ENCODE results near the gene C1orf159. TPM values are rescaled to one million over a fixed set of nuclear protein-coding genes. Genes with fewer than 3 reads are reported as not detected.

Gene C1orf159
- polyA plus RNA-seq, 1 donor from 2014 or later: 31.5 TPM

DNA sequence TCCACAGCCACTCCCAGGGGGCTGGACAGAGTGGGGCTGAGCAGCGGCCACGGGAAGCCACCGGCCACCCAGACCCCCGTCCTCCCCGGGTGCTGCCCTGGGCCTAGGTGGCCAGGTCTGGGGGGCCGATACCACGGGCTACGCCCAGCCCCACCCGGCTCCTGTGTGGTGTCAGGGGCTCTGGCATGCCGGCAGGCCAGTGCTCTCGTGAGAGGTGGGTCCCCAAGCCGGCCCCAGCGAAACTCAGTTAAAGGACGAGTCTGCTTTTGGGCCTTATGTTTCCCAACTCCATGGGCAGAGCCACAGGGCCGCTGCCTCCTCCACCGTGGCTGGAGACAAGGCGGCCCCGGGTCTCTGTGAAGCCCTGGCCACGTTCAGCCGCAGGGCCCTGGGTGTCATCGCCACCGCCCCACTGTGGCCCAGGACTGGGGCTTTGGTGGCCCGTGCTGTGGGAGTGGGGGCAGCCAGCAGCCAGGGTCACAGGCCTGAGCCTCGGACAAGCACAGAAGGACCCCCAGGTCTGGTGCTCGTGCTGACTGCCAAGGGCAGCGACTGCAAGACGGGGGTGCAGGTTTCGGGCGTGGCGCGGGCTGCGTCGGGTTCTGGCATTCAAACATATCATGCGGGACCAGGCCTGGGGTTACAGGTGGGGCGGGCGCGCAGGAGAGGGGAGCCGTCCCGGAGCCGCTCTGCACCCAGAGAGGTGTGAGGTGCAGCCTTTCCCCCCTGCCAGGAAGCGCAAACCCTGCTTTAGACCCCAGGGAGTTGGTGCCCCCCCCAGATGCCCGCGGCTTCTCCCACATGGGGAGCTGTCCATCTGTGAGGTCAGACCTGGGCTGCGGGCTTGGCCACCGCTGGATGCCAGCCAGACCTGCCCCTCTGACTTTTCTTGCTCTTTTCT, 11.9 kb upstream of the C1orf159 start:
- H2AFZ ChIP-seq (ENCODE audit: low read depth, low read length): no peak overlapping the region
- no peaks in the 10 kb centered on the region for H3K79me2 ChIP-seq (replicated peaks; ENCODE audit: insufficient read depth, low read length)
- no peaks in the 10 kb centered on the region for H4K20me1 ChIP-seq (ENCODE audit: insufficient read depth)
- H3K9me3 ChIP-seq (ENCODE audit: low read length): no peaks in the 10 kb centered on the region
- no peak overlapping the region for H3K27ac ChIP-seq (ENCODE audit: low read length)
- no peak overlapping the region for H3K4me2 ChIP-seq (ENCODE audit: low read length)
- no peak overlapping the region for H3K4me3 ChIP-seq (ENCODE audit: low read length)
- no peaks in the 10 kb centered on the region for H3K9me2 ChIP-seq (ENCODE audit: insufficient read depth, low read length)
- no peaks in the 10 kb centered on the region for H3K36me3 ChIP-seq (ENCODE audit: insufficient read depth, low read length)
- TF ChIP-seq SMC3 (conservative IDR thresholded peaks at IDR 0.05; ENCODE audit: poor library complexity) (no peak), EZH2 (IDR thresholded peaks at IDR 0.05; ENCODE audit: borderline replicate concordance, insufficient read depth, low read length, poor library complexity, severe bottlenecking) (no peak), TAF1 (IDR thresholded peaks at IDR 0.05; ENCODE audit: low read depth) (no peak), RAD21 (conservative IDR thresholded peaks at IDR 0.05) (no peak), MXI1 (conservative IDR thresholded peaks at IDR 0.05; ENCODE audit: poor library complexity, severe bottlenecking) (no peak), POLR2AphosphoS5 (IDR thresholded peaks at IDR 0.05) (no peak), EP300 (conservative IDR thresholded peaks at IDR 0.05; ENCODE audit: poor library complexity, severe bottlenecking) (no peak)
- TF ChIP-seq, protein P1, sequence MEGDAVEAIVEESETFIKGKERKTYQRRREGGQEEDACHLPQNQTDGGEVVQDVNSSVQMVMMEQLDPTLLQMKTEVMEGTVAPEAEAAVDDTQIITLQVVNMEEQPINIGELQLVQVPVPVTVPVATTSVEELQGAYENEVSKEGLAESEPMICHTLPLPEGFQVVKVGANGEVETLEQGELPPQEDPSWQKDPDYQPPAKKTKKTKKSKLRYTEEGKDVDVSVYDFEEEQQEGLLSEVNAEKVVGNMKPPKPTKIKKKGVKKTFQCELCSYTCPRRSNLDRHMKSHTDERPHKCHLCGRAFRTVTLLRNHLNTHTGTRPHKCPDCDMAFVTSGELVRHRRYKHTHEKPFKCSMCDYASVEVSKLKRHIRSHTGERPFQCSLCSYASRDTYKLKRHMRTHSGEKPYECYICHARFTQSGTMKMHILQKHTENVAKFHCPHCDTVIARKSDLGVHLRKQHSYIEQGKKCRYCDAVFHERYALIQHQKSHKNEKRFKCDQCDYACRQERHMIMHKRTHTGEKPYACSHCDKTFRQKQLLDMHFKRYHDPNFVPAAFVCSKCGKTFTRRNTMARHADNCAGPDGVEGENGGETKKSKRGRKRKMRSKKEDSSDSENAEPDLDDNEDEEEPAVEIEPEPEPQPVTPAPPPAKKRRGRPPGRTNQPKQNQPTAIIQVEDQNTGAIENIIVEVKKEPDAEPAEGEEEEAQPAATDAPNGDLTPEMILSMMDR (IDR thresholded peaks at IDR 0.05; ENCODE audit: poor library complexity, severe bottlenecking): no peak
- TF ChIP-seq, protein P2, sequence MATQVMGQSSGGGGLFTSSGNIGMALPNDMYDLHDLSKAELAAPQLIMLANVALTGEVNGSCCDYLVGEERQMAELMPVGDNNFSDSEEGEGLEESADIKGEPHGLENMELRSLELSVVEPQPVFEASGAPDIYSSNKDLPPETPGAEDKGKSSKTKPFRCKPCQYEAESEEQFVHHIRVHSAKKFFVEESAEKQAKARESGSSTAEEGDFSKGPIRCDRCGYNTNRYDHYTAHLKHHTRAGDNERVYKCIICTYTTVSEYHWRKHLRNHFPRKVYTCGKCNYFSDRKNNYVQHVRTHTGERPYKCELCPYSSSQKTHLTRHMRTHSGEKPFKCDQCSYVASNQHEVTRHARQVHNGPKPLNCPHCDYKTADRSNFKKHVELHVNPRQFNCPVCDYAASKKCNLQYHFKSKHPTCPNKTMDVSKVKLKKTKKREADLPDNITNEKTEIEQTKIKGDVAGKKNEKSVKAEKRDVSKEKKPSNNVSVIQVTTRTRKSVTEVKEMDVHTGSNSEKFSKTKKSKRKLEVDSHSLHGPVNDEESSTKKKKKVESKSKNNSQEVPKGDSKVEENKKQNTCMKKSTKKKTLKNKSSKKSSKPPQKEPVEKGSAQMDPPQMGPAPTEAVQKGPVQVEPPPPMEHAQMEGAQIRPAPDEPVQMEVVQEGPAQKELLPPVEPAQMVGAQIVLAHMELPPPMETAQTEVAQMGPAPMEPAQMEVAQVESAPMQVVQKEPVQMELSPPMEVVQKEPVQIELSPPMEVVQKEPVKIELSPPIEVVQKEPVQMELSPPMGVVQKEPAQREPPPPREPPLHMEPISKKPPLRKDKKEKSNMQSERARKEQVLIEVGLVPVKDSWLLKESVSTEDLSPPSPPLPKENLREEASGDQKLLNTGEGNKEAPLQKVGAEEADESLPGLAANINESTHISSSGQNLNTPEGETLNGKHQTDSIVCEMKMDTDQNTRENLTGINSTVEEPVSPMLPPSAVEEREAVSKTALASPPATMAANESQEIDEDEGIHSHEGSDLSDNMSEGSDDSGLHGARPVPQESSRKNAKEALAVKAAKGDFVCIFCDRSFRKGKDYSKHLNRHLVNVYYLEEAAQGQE (IDR thresholded peaks at IDR 0.05; ENCODE audit: borderline replicate concordance): no peak
- no peaks in the 10 kb centered on the region for H3K27me3 ChIP-seq (ENCODE audit: insufficient read depth, low read depth, low read length)
- H3F3A ChIP-seq (ENCODE audit: insufficient read depth, low read length, poor library complexity, severe bottlenecking): no peaks in the 10 kb centered on the region
- H3K9ac ChIP-seq (ENCODE audit: low read length): no peak overlapping the region

- TF ChIP-seq TAF1 (IDR thresholded peaks at IDR 0.05; ENCODE audit: low read depth) (no peak), EZH2 (IDR thresholded peaks at IDR 0.05; ENCODE audit: borderline replicate concordance, insufficient read depth, low read length, poor library complexity, severe bottlenecking) (no peak), SMC3 (conservative IDR thresholded peaks at IDR 0.05; ENCODE audit: poor library complexity) (no peak), MXI1 (conservative IDR thresholded peaks at IDR 0.05; ENCODE audit: poor library complexity, severe bottlenecking) (no peak), RAD21 (conservative IDR thresholded peaks at IDR 0.05) (no peak), EP300 (conservative IDR thresholded peaks at IDR 0.05; ENCODE audit: poor library complexity, severe bottlenecking) (no peak), POLR2AphosphoS5 (IDR thresholded peaks at IDR 0.05) (no peak)
- TF ChIP-seq, protein P1 (IDR thresholded peaks at IDR 0.05; ENCODE audit: poor library complexity, severe bottlenecking): no peak
- TF ChIP-seq, protein P2 (IDR thresholded peaks at IDR 0.05; ENCODE audit: borderline replicate concordance): no peak
- H3K9me3 ChIP-seq (ENCODE audit: low read length): no peaks in the 10 kb centered on the region
Measured at GRCh38 chr1:1125945-1126344, 10.1 kb upstream of the C1orf159 start.

More at GRCh38 chr1:1125945-1126344, 10.1 kb upstream of the C1orf159 start:
- Histone ChIP-seq H3K27me3 (ENCODE audit: insufficient read depth, low read depth, low read length) (no peaks in the 10 kb centered on the region), H3K27ac (ENCODE audit: low read length) (no peak overlapping the region), H2AFZ (ENCODE audit: low read depth, low read length) (no peak overlapping the region), H3K4me3 (ENCODE audit: low read length) (no peak overlapping the region), H4K20me1 (ENCODE audit: insufficient read depth) (no peaks in the 10 kb centered on the region), H3K9me2 (ENCODE audit: insufficient read depth, low read length) (no peaks in the 10 kb centered on the region), H3F3A (ENCODE audit: insufficient read depth, low read length, poor library complexity, severe bottlenecking) (no peaks in the 10 kb centered on the region), H3K4me2 (ENCODE audit: low read length) (no peak overlapping the region), H3K9ac (ENCODE audit: low read length) (no peak overlapping the region), H3K79me2 (replicated peaks; ENCODE audit: insufficient read depth, low read length) (no peaks in the 10 kb centered on the region), H3K36me3 (ENCODE audit: insufficient read depth, low read length) (no peaks in the 10 kb centered on the region)

Data from neural cell (in vitro differentiated cells).